Activated CD8-positive, alpha-beta memory T cell treated with anti-CD3 and anti-CD28 coated beads, Interleukin-2, amount 50 U/mL, for 24 hours (primary cell): Measurements from ENCODE around the gene FAM193A.
"Not testable (repeated sequence)": the region's sequence is repeated elsewhere in the genome, so short reads cannot be mapped to it uniquely, and the experiment has no call there.

Experiments
- DNase-seq: peaks from one replicate; pipeline ENCODE4 v3.0.0-alpha.2; 2020; ENCODE audit errors: extremely low read depth

The FAM193A gene

DNA sequence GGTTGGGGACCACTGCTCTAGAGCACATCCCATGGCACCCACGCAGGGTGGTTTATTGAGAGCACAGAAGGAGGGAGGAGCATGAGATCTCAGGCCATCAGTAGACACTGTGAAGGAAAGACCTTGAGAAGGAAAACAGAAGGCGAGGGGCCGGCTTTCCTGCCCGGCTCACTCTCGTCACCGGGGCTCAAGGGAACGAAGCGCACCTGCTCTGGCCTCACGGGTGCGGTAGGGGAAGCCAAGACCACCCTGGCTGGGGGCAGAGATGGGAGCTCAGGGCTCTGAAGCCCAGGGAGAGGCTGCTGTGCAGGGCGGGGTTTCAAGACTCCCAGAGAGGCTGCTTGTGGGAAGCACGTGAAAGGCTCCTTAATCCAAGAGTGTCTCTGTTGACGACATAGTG is 113.8 kb downstream of the FAM193A start:
- no peak for DNase-seq

GRCh38 chr4:2651546-2651945 is 115.1 kb downstream of the FAM193A start:
- no peak for DNase-seq

- DNase-seq, result no peak
These were observed 115.6 kb downstream of the FAM193A start for GRCh38 chr4:2651998-2652397.

DNA sequence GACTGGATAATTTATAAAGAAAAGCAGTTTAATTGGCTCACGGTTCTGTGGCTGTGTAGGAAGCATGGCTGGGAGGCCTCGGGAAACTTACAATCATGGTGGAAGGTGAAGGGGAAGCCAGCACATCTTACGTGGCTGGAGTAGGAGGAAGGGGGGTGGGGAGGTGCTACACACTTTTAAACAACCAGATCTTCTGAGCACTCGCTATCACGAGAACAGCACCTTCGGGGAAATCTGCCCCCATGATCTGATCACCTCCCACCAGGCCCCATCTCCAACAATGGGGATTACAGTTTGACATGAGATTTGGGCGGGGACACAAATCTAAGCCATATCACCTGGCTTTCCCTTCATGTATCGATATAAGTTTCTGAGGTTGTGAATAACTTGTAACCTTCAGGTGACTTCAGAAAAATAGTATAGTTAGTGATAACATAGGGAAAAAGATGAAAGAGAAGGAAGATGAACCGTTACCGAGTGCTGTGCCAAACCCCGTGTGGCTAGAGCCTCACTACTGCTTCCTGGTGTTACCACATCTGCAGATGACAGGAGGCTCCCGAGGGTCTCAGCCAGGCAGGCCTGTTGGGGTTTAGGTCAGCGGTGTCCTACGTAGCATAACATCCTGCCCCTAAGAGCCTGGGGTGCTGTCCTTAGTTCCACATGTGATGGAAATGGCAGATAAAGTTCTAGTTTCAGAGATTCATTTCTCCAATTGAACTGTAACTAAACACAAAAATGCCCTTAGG is 116.1 kb downstream of the FAM193A start:
- DNase-seq, result no peak

GRCh38 chr4:2660596-2661211 is 124.3 kb downstream of the FAM193A start:
- no peak for DNase-seq

DNA sequence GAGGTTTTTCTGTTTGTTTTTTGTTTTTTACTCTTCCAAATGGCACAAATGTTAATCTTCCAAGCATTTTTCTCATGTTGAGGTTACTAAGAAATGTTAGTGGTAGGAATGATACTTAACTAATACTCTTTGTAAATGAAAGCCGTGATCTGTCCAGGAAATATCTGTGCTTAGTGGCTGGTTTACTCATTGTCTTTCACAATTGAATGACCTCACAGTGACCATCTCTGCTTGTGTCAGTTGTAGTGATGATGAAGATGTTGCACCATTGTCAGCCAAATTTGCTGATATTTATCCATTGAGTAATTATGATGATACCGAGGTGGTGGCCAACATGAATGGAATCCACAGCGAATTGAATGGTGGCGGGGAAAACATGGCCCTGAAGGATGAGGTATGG is 126.2 kb downstream of the FAM193A start:
- DNase-seq, result no peak

DNA sequence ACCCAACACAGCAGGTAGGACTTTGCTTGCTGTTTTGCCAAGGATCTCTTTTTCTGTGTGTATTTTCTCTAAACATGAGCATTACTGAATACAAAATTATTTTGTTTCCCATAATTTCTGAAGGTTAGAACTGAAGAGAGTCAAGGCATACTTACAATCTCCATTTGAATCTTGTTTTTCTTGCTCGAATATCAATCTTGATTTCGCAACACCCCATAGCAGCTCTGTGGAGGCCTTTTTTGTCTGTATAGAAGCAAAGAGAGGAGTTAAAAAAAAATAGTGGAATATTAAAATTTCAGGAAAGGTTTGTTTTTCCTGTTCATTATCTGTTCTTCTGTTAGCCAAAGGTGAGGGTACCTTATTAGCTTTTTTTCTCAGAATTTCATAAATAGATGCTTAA is 126.8 kb downstream of the FAM193A start:
- DNase-seq, result no peak

DNA sequence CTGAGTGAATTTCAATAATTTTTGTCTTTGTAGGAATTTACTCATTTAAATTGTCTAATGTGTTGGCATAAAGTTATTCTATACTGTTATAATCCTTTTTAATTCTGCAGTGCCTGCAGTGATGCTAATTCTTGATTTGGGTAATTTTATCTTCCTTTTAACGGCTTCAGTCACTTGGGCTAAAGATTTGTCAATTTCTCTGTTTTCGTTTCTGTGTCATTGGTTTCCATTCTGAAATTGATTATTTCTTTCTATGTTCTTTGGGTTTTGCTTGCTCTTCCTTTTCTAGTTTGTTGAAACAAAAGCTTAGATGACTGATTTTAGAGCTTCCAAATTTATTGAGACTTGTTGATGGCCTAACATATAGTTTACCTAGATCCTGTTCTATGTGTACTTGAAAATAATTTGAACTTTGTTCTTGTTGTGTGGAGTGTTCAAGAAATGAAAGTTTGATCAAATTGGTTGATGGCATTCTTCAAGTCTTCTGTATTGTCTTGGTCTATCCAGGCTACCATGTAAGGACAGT is 130.3 kb downstream of the FAM193A start:
- DNase-seq, result no peak

GRCh38 chr4:2667428-2667827 is 131.0 kb downstream of the FAM193A start:
- DNase-seq, result no peak

DNA sequence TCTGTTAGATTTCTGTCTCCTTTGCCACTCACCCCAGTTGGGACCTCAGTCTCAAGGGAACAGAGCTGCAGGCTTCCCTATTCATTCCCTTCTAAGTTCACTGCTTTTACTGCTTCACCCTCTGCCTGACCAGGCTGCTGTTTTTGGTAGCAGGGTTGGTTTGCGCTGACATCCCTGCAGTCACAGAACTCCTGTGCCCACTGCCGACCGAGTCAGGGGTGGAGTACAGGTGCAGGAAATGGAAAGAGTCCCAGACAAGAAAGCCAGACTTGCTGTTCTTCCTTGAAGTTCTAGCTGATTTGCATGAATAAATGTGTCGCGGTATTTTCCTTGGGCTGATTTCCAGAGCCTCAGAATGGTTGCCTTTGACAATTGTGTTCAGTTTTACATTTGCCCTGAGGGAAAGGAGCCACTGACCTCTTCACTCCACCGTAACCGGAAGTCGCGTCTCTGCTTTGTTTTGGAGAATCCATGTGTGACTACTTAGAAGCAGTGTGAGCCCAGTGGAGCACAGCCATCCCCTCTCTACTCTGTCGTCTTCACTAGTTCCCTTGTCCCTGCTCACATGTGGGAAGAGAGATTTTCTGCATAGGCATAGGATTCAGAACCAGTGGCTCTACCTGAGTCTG is 134.9 kb downstream of the FAM193A start:
- DNase-seq, result no peak

DNA sequence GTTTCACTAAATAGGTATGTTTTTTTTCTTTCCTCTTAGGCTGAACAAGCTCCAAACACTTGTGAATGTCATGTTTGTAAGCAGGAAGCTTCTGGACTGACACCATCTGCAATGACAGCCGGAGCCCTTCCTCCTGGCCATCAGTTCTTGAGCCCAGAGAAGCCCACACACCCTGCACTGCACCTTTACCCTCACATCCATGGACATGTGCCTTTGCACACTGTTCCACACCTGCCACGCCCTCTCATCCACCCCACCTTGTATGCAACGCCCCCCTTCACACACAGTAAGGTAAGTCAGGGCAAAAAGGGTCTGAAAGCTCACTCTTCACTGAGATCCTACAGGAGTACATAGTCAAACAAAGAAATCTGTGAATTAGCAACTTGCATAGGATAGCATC is 135.6 kb downstream of the FAM193A start:
- DNase-seq, result no peak

- no peak for DNase-seq
These were observed 136.3 kb downstream of the FAM193A start for GRCh38 chr4:2672700-2673099.

- no peak for DNase-seq
These were observed 136.7 kb downstream of the FAM193A start for GRCh38 chr4:2673157-2673556.

- DNase-seq, result not testable (repeated sequence)
These were observed 143.3 kb downstream of the FAM193A start for GRCh38 chr4:2679762-2680161.

DNA sequence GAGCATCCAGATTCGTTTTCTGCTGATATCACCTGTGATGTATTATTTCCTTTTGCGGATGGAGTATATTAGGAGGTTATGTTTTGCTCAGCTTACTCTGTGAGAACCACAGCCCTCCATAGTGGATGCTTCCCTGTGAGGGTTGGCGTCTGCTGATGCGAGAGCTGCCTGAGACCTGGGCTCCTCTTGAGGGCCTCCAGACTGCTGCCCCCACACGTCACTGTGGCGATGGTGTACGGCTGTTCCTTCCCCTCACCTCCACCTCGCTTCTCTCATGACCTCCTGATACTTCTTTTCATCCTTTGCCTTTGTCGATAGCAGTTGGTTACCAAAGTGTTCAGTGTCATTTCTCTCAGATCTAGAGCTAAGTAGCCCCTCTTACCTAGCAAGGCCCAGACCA is 148.0 kb downstream of the FAM193A start:
- DNase-seq, result no peak

- no peak for DNase-seq
These were observed 149.1 kb downstream of the FAM193A start for GRCh38 chr4:2685541-2685940.

GRCh38 chr4:2686379-2687265 is 150.2 kb downstream of the FAM193A start:
- no peak for DNase-seq

- DNase-seq, result no peak
These were observed 151.8 kb downstream of the FAM193A start for GRCh38 chr4:2688281-2688680.

DNA sequence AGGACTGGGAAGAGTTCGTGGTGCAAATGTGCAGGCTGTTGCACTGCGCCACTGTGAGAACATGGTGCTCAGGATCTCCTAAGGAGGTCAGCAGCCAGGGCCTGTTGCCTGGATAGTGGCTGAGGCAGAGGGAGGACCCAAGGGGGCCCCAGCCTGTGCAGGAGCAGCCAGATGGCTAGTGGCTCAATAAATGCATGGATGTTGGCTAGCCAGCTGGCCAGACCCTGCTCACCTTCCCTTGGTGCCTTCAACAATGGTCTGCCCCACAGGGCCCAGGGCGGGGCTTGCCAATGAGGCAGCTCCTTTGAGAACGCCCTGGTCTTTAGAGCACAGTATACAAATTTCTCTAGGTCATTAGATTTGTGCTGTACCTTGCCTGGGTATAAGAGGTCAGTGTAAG is 152.2 kb downstream of the FAM193A start:
- DNase-seq, result no peak

DNA sequence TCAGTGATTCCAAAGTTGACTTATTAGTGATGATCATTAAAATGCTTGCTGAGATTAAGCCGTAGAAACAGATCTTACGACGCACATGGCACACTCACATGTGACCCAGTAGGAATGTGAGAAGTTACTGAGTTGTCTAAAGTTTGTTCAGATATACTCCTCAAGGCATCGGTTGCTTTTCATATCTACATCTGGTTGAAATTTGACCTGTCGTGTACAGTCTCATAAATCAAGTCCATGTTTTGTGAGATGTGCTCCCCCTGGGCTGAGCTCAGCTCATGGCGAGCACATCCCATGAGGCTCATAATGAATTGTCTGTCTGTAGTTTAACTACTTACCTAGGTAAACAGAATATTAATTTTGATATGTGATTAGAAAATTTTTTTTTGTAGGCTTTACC is 152.7 kb downstream of the FAM193A start:
- no peak for DNase-seq

DNA sequence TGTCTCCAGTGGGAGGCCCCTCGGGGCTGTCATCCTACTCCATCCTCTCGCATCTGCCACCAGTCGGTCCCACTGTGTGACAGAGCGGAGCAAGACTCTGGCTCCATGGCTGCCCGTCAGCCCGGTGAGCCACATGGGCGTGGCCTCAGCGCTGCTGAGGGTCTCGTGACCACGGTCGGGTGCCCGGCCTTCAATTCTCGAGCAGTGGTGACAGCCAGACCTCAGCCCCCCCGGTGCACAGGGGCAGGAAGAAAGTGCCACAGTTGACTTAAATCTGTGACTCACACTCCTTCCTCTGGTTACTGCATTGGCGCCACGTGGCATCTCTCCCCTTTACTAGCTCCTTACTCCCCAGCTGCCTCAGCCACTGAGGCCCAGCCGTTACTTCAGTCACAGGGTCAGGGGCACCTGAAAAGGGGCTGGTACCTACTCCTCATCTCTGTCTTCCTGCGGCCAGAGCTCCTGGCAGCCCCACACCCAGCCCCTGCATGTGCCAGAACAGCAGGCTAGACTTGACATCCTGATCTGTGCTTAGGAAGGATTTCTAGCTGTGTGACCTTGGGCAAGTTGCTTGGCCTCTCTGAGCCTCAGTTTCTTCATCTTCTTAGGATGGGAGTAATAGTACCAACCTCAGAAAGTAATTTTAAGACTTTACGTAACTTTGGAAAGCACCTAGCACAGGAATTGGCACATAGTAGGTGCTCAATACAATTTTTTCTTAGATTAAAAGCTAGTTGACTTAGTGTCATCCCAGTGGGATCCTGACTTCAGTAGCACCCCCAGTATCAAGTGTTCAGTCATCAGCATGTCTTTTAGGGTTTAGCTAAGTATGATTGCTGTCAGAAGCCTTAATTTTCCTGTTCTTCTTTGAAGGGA is 153.6 kb downstream of the FAM193A start:
- DNase-seq, result peak; percentile 14
